GM12865 (cell line): ENCODE results near the gene NTS.

Experiments
- DNase-seq: peaks from one replicate; pipeline ENCODE4 v3.0.0; 2010; ENCODE audit warnings: low read depth
- H3K4me3 ChIP-seq: 2 replicates; pipeline ENCODE4 v1.5.1; 2011; ENCODE audit warnings: mild to moderate bottlenecking, low read depth, low read length, control low read depth
- TF ChIP-seq, protein P1 (sequence below): IDR thresholded peaks from 2 replicates; pipeline ENCODE4 v1.5.1; 2011; ENCODE audit warnings: low read length, control low read depth, low read depth, inconsistent platforms; ENCODE audit not compliant: insufficient read depth; ENCODE audit errors: missing control alignments

Gene NTS, protein sequence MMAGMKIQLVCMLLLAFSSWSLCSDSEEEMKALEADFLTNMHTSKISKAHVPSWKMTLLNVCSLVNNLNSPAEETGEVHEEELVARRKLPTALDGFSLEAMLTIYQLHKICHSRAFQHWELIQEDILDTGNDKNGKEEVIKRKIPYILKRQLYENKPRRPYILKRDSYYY

DNA sequence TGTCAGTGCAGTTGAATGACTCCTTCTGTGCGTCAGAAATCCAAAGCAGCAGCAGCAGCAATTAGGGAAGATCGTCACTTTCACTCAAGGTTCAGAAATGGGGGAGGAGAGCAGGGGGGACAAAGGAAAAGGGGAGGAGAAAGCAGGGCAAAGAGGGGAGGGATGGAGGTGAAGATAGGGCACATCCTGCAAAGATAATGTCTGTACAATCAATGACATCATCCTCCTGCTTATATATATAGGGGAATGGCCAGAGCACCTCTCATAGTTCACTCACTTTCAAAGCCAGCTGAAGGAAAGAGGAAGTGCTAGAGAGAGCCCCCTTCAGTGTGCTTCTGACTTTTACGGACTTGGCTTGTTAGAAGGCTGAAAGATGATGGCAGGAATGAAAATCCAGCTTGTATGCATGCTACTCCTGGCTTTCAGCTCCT is at the start of gene NTS:
Gene NTS, plus strand, starts transcription at position 265 of the 431 bp plus-strand sequence. Its CDS starts 109 bp downstream, at position 374.
- H3K4me3 ChIP-seq, result no peak within 1 kb of the TSS
- DNase-seq, result no peak

DNA sequence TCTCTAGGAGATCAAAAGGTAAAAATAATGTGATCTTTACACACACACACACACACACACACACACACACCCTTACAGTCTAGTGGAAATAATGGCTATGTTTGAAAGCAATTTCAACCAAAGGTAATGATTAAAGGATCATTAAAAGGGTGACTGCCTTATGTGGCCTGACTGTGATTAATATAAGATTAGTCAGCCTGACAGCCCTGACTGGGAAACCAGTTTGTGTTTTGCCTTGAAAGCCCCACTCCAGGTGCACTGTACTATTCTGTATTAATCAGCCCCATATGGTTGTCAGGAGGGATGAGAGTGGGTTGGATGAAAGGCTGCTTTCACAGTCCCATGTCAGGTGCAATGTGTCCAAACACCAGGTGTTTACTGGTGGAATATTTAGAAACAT is 48.3 kb upstream of the NTS start:
- DNase-seq, result no peak
- no peak overlapping the region for H3K4me3 ChIP-seq
- TF ChIP-seq, protein P1, sequence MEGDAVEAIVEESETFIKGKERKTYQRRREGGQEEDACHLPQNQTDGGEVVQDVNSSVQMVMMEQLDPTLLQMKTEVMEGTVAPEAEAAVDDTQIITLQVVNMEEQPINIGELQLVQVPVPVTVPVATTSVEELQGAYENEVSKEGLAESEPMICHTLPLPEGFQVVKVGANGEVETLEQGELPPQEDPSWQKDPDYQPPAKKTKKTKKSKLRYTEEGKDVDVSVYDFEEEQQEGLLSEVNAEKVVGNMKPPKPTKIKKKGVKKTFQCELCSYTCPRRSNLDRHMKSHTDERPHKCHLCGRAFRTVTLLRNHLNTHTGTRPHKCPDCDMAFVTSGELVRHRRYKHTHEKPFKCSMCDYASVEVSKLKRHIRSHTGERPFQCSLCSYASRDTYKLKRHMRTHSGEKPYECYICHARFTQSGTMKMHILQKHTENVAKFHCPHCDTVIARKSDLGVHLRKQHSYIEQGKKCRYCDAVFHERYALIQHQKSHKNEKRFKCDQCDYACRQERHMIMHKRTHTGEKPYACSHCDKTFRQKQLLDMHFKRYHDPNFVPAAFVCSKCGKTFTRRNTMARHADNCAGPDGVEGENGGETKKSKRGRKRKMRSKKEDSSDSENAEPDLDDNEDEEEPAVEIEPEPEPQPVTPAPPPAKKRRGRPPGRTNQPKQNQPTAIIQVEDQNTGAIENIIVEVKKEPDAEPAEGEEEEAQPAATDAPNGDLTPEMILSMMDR, result no peak

More for the DNA sequence above, at the start of gene NTS:
- TF ChIP-seq, protein P1, result no peak

DNA sequence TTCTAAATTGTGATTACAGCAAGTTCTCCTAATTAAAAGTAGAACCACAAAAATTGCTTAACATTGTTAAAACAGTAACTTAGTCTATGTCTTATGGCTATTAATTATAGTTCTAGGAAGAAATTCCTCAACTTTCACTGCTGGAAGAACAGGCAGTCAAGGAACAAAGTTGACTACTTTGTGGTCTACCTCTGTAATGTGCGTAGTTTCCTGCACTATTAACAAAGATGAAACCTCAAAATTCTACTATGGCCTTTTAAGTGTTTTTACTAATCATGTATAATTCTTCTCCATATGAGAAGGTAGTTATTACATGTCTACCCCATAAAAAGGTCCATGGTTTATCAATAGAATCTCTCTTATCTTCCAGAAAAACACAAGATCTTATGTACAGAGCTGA is 45.5 kb upstream of the NTS start:
- TF ChIP-seq, protein P1, result no peak
- no peak overlapping the region for H3K4me3 ChIP-seq
- no peak for DNase-seq

DNA sequence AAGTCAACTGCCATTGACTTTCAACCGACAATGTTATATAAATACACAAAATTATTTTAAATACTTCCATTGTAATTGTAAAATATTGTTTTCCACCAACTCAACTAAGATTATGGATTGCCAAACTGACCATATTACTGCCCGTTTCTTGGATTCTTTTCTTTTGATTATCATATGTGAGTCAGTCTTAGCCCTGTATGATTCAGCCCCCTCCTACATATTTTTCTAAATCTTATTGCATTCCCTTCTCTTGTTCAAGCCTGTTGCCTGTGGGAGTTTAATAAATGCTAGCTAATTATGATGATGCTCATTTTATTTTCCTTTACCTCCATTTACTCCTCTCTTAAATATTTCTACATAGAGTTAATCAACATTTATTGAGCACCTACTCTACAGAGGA is 44.7 kb upstream of the NTS start:
- DNase-seq, result no peak
- TF ChIP-seq, protein P1, result no peak
- H3K4me3 ChIP-seq, result no peak overlapping the region

DNA sequence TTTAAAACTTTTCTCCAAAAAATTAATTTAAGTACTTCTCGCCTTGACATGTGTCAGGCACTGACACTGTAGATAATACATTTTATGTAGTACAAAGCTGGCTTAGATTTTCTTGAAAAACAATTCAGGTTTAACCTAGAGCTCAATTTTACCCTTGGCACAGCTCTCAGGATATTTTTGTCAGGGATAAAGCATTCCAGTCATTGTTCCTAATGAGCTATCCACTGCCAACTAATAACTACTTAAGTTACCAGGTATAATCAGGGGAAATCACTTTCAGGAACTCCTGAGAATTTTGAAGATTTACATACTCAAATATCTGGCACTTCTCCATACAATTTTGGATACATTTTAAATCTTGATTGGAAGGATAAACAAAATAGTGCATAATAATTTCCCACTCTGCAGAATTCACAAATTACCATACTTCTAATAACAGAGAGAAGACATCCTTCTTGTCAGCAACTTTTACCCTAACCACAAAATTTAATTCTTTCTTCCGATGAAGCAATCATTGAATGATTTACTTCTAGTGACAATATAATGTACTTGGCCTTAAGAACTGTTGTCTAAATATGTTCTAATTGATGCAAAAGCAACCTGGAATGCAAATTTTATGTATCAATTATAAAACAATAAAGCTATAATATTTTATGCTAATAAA is 42.6 kb upstream of the NTS start:
- no peak overlapping the region for H3K4me3 ChIP-seq
- TF ChIP-seq, protein P1, result no peak
- DNase-seq, result no peak

DNA sequence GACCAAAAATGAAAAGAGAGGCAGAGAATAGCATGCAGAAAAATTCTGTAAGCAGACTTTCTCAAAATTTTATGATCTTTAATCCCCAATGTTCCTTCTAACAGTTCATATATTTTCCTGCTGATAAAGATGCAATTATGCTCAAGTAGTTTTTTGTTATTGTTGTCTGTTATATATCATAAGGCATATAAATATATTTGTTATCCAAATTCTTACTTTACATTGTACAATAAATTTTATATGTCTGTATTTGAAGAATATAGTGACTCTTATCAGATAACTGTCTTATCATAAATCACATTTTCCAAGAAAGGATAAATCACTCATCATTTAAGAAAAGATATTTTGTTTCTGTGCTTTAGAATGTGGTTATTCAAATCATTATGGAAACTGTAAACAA is 40.5 kb upstream of the NTS start:
- H3K4me3 ChIP-seq, result no peak overlapping the region
- TF ChIP-seq, protein P1, result no peak
- DNase-seq, result no peak

DNA sequence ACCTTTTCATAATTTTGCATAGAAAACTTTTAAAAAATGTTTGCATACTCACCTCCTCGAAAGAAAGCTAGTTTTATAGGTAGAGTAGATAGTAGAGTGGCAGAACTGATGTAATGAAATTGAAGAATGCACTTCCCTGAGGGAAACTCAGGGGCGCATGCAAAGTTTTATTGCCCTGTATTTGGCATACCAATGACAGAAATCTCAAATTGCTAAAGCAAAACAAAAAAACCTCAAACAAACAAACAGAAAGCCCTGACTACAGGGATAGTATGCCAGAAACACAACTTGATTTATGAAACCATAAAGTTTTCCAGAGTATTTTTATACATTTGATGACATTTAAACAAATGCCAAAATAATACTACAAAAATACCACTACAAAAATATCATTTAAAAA is 39.7 kb upstream of the NTS start:
- TF ChIP-seq, protein P1, result no peak
- DNase-seq, result no peak
- H3K4me3 ChIP-seq, result no peak overlapping the region
